Mesenchymal stem cell (in vitro differentiated cells and primary cell): ENCODE results near the gene SLC30A1.

Source experiments
- DNase-seq: peaks from one replicate; pipeline ENCODE4 v3.0.0-alpha.2; 2013
- H2AFZ ChIP-seq: one replicate; pipeline ENCODE4 v1.6.1; 2013; ENCODE audit warnings: low read depth, mild to moderate bottlenecking, control low read depth, inconsistent platforms, low read length, moderate library complexity
- H2AK5ac ChIP-seq: 2 replicates; pipeline ENCODE4 v1.6.1; 2013; ENCODE audit warnings: low read length, moderate library complexity, mild to moderate bottlenecking, inconsistent platforms; ENCODE audit not compliant: severe bottlenecking
- H2BK120ac ChIP-seq: one replicate; pipeline ENCODE4 v1.6.1; 2013; ENCODE audit warnings: low read depth, mild to moderate bottlenecking, inconsistent platforms, low read length, moderate library complexity
- H2BK12ac ChIP-seq, 2 experiments: one replicate each; pipeline ENCODE4 v1.6.1; 2013; ENCODE audit warnings: inconsistent platforms in 2 of 2, low read length in 2 of 2, mild to moderate bottlenecking in 2 of 2, moderate library complexity in 2 of 2, control low read depth in 1 of 2
- H2BK15ac ChIP-seq: one replicate; pipeline ENCODE4 v1.6.1; 2013; ENCODE audit warnings: mild to moderate bottlenecking, low read depth, inconsistent platforms; ENCODE audit not compliant: poor library complexity, severe bottlenecking
- H2BK5ac ChIP-seq: 2 replicates; pipeline ENCODE4 v1.6.1; 2013; ENCODE audit warnings: low read depth, mild to moderate bottlenecking, low read length, control low read depth, inconsistent platforms; ENCODE audit not compliant: poor library complexity, severe bottlenecking
- H3K14ac ChIP-seq, 2 experiments: one replicate each; pipeline ENCODE4 v1.6.1; 2013; ENCODE audit warnings: inconsistent platforms in 2 of 2, low read length in 2 of 2, control low read depth in 1 of 2, mild to moderate bottlenecking in 1 of 2, moderate library complexity in 1 of 2
- H3K18ac ChIP-seq, 2 experiments: one replicate each; pipeline ENCODE4 v1.6.1; 2013; ENCODE audit warnings: inconsistent platforms in 2 of 2, low read length in 2 of 2, control low read depth in 1 of 2, low read depth in 1 of 2, mild to moderate bottlenecking in 1 of 2
- H3K23ac ChIP-seq, 2 experiments: one replicate each; pipeline ENCODE4 v1.6.1; 2013; ENCODE audit warnings: inconsistent platforms in 2 of 2, low read length in 2 of 2, mild to moderate bottlenecking in 2 of 2, moderate library complexity in 2 of 2, control low read depth in 1 of 2
- H3K27ac ChIP-seq: 2 replicates; pipeline ENCODE4 v1.5.1; 2013; ENCODE audit warnings: mild to moderate bottlenecking, moderate library complexity, low read length, control low read depth, inconsistent platforms; ENCODE audit not compliant: poor library complexity, severe bottlenecking
- H3K27me3 ChIP-seq, 2 experiments: 2 replicates each; pipeline versions ENCODE4 v1.6.1 to v1.7.0; 2013; ENCODE audit warnings: low read length in 2 of 2, mild to moderate bottlenecking in 2 of 2, moderate library complexity in 2 of 2, control low read depth in 1 of 2, inconsistent platforms in 1 of 2; ENCODE audit not compliant: control insufficient read depth in 1 of 2, insufficient read depth in 1 of 2
- H3K36me3 ChIP-seq, 2 experiments: 2 replicates each; pipeline versions ENCODE4 v1.6.1 to v1.7.0; 2013; ENCODE audit warnings: low read length in 2 of 2, control low read depth in 1 of 2, inconsistent platforms in 1 of 2, low read depth in 1 of 2, mild to moderate bottlenecking in 1 of 2; ENCODE audit not compliant: insufficient read depth in 2 of 2, control insufficient read depth in 1 of 2
- H3K4ac ChIP-seq, 2 experiments: one replicate each; pipeline ENCODE4 v1.6.1; 2013; ENCODE audit warnings: inconsistent platforms in 2 of 2, low read length in 2 of 2, mild to moderate bottlenecking in 2 of 2, moderate library complexity in 2 of 2, control low read depth in 1 of 2, low read depth in 1 of 2
- H3K4me1 ChIP-seq: 2 replicates; pipeline ENCODE4 v1.6.1; 2013; ENCODE audit warnings: low read depth, low read length, control low read depth; ENCODE audit not compliant: control insufficient read depth, insufficient read depth
- H3K4me2 ChIP-seq: 2 replicates; pipeline ENCODE4 v1.6.1; 2013; ENCODE audit warnings: low read length, mild to moderate bottlenecking, inconsistent platforms; ENCODE audit not compliant: poor library complexity, severe bottlenecking
- H3K4me3 ChIP-seq, 2 experiments: 2 replicates each; pipeline versions ENCODE4 v1.5.1 to v1.7.0; 2013; ENCODE audit warnings: low read length in 2 of 2, mild to moderate bottlenecking in 2 of 2, control low read depth in 1 of 2, low read depth in 1 of 2; ENCODE audit not compliant: insufficient read depth in 1 of 2
- H3K79me1 ChIP-seq: replicated peaks from 2 replicates; pipeline ENCODE4 v1.6.1; 2013; ENCODE audit warnings: mild to moderate bottlenecking, control low read depth, low read length, inconsistent platforms; ENCODE audit not compliant: poor library complexity, severe bottlenecking
- H3K9ac ChIP-seq: 2 replicates; pipeline ENCODE4 v1.7.0; 2013; ENCODE audit warnings: mild to moderate bottlenecking, low read length, moderate library complexity
- H3K9me3 ChIP-seq: 2 replicates; pipeline ENCODE4 v1.7.0; 2013; ENCODE audit warnings: mild to moderate bottlenecking, low read length; ENCODE audit not compliant: control insufficient read depth
- H4K8ac ChIP-seq: one replicate; pipeline ENCODE4 v1.6.1; 2013; ENCODE audit warnings: inconsistent platforms, mild to moderate bottlenecking, low read length, moderate library complexity
- H4K91ac ChIP-seq: one replicate; pipeline ENCODE4 v1.6.1; 2013; ENCODE audit warnings: mild to moderate bottlenecking, low read length, inconsistent platforms
- WGBS: methylation state at CpG from one replicate; pipeline ENCODE4 v1.1.7; 2013; ENCODE audit warnings: mixed read lengths; 5-methylcytosine and 5-hydroxymethylcytosine counted together

The SLC30A1 gene

GRCh38 chr1:211580303-211580687 lies 1.3 kb upstream of the SLC30A1 start:
- no peak overlapping the region for H2AFZ ChIP-seq
- H3K4me1 ChIP-seq, result peaks cover 6% of the 10 kb centered on the region
- H3K27me3 ChIP-seq, result no peaks in the 10 kb centered on the region
- no peak overlapping the region for H2BK15ac ChIP-seq
- H2AK5ac ChIP-seq, result no peak overlapping the region
- H3K14ac ChIP-seq, result no peak overlapping the region
- H3K18ac ChIP-seq, result no peak overlapping the region
- H2BK12ac ChIP-seq, result no peak overlapping the region
- no peak overlapping the region for H3K23ac ChIP-seq
- H4K8ac ChIP-seq, result no peak overlapping the region
- no peak overlapping the region for H3K4ac ChIP-seq
- peaks cover 5% of the 10 kb centered on the region for H3K79me1 ChIP-seq
- H3K9me3 ChIP-seq, result no peaks in the 10 kb centered on the region
- H3K4me3 ChIP-seq, result peak overlapping the region in 1 of 2 experiments; percentile 83
- H2BK5ac ChIP-seq, result no peak overlapping the region
- H3K27ac ChIP-seq, result no peak overlapping the region
- WGBS, result no CpG with 5 or more reads among the region's 1 CpG
- H3K4me2 ChIP-seq, result no peak overlapping the region
- H3K36me3 ChIP-seq, result peaks cover 3 to 8% of the 10 kb centered on the region in 2 experiments
- no peak overlapping the region for H4K91ac ChIP-seq
- peak overlapping the region; percentile 89 for H3K9ac ChIP-seq
- no peak overlapping the region for H2BK120ac ChIP-seq
- DNase-seq, result no peak

GRCh38 chr1:211579440-211580302 lies 710 bp upstream of the SLC30A1 start:
- WGBS, result 10% methylated on average over 34 of the region's 46 CpGs
- Histone ChIP-seq H2BK5ac (no peak overlapping the region), H3K9me3 (no peaks in the 10 kb centered on the region)

GRCh38 chr1:211577819-211578639 lies 932 bp downstream of the SLC30A1 start:
- Histone ChIP-seq H3K79me1 (peaks cover 5% of the 10 kb centered on the region), H3K9me3 (no peaks in the 10 kb centered on the region), H3K23ac (peak overlapping the region; percentile 9 to 60), H2BK12ac (peak overlapping the region in 1 of 2 experiments; percentile 93), H3K18ac (peak overlapping the region; percentile 69 to 97), H3K4me1 (peaks cover 6% of the 10 kb centered on the region), H3K9ac (peak overlapping the region; percentile 95), H3K4ac (peak overlapping the region; percentile 75 to 86), H3K4me2 (peak overlapping the region; percentile 74), H4K8ac (peak overlapping the region; percentile 88), H2AK5ac (no peak overlapping the region), H3K27me3 (no peaks in the 10 kb centered on the region), H2AFZ (peak overlapping the region; percentile 65), H3K27ac (no peak overlapping the region), H3K36me3 (peaks cover 3 to 31% of the 10 kb centered on the region in 2 experiments), H3K14ac (peak overlapping the region in 1 of 2 experiments; percentile 97), H2BK120ac (peak overlapping the region; percentile 27), H2BK15ac (peak overlapping the region; percentile 44), H4K91ac (peak overlapping the region; percentile 78), H3K4me3 (peak overlapping the region; percentile 97 to 99), H2BK5ac (no peak overlapping the region)
- under 1% methylated on average over 62 of the region's 75 CpGs for WGBS
- peak; percentile 69 for DNase-seq

More at GRCh38 chr1:211579440-211580302, 710 bp upstream of the SLC30A1 start:
- DNase-seq, result peak; percentile 56
- Histone ChIP-seq H4K8ac (peak overlapping the region; percentile 37), H2AK5ac (no peak overlapping the region), H3K14ac (no peak overlapping the region), H2BK120ac (peak overlapping the region; percentile 6), H3K4me1 (peaks cover 6% of the 10 kb centered on the region), H3K27me3 (no peaks in the 10 kb centered on the region), H4K91ac (no peak overlapping the region), H3K27ac (no peak overlapping the region), H2BK15ac (no peak overlapping the region), H3K23ac (no peak overlapping the region), H3K18ac (peak overlapping the region in 1 of 2 experiments; percentile 37), H2AFZ (no peak overlapping the region), H3K4me3 (peak overlapping the region; percentile 68 to 83), H3K79me1 (peaks cover 5% of the 10 kb centered on the region), H3K4me2 (peak overlapping the region; percentile 54), H3K9ac (peak overlapping the region; percentile 89), H3K36me3 (peaks cover 3 to 14% of the 10 kb centered on the region in 2 experiments), H3K4ac (no peak overlapping the region), H2BK12ac (no peak overlapping the region)
